GM23338 (cell line): ENCODE measurements around the gene BRSK1. TPM values are rescaled to one million over a fixed set of nuclear protein-coding genes. Genes with fewer than 3 reads are reported as not detected.

Experiments
- ATAC-seq: fragments of 200-7000 bp; cut with Tn5 transposase; 3 replicates; pipeline ENCODE4 v1.9.1; 2020
- DNase-seq: peaks from one replicate; pipeline ENCODE4 v3.0.0-alpha.2; 2015; ENCODE audit warnings: low spot score
- H2AFZ ChIP-seq: fragments of 200-600 bp; sonication (generic); 2 replicates; pipeline ENCODE4 v1.8.0; 2016; ENCODE audit warnings: antibody characterized with exemption, mild to moderate bottlenecking, moderate library complexity
- H3F3A ChIP-seq: fragments of 200-600 bp; sonication (generic); replicated peaks from 2 replicates; pipeline ENCODE4 v1.8.0; 2017; ENCODE audit warnings: antibody characterized with exemption, mixed run types, low read depth
- H3K27ac ChIP-seq: fragments of 200-600 bp; sonication (generic); 2 replicates; pipeline ENCODE4 v1.6.1; 2016; ENCODE audit warnings: low read depth
- H3K27me3 ChIP-seq: fragments of 200-600 bp; sonication (generic); 2 replicates; pipeline ENCODE4 v1.8.0; 2016; ENCODE audit warnings: mild to moderate bottlenecking, mixed run types, moderate library complexity; ENCODE audit not compliant: insufficient read depth
- H3K36me3 ChIP-seq: fragments of 200-600 bp; sonication (generic); 2 replicates; pipeline ENCODE4 v1.8.0; 2016; ENCODE audit warnings: mild to moderate bottlenecking; ENCODE audit not compliant: insufficient read depth
- H3K4me1 ChIP-seq: fragments of 200-600 bp; sonication (generic); 2 replicates; pipeline ENCODE4 v1.8.0; 2016; ENCODE audit warnings: mild to moderate bottlenecking, moderate library complexity; ENCODE audit not compliant: insufficient read depth
- H3K4me2 ChIP-seq: fragments of 200-600 bp; sonication (generic); 2 replicates; pipeline ENCODE4 v1.7.1; 2017; ENCODE audit warnings: mixed run types
- H3K4me3 ChIP-seq: fragments of 200-600 bp; sonication (generic); 2 replicates; pipeline ENCODE4 v1.6.1; 2016; ENCODE audit warnings: mixed run types
- H3K79me2 ChIP-seq: fragments of 200-600 bp; sonication (generic); replicated peaks from 2 replicates; pipeline ENCODE4 v1.8.0; 2017; ENCODE audit warnings: mild to moderate bottlenecking; ENCODE audit not compliant: insufficient read depth
- H3K9me2 ChIP-seq: fragments of 200-600 bp; sonication (generic); 2 replicates; pipeline ENCODE4 v1.8.0; 2017; ENCODE audit not compliant: insufficient read depth
- H4K20me1 ChIP-seq: fragments of 200-600 bp; sonication (generic); replicated peaks from 2 replicates; pipeline ENCODE4 v1.8.0; 2017; ENCODE audit warnings: mild to moderate bottlenecking; ENCODE audit not compliant: insufficient read depth
- H3K27ac Mint-ChIP-seq: 2 replicates; pipeline ENCODE4 v1.8.0; 2020; ENCODE audit warnings: inconsistent platforms, mild to moderate bottlenecking, moderate library complexity, mixed read lengths
- H3K27me3 Mint-ChIP-seq: 3 replicates; pipeline ENCODE4 v1.8.0; 2022; ENCODE audit warnings: low read depth, mild to moderate bottlenecking, moderate library complexity, mixed read lengths, inconsistent platforms; ENCODE audit not compliant: insufficient read depth, poor library complexity
- H3K36me3 Mint-ChIP-seq: 3 replicates; pipeline ENCODE4 v1.8.0; 2021; ENCODE audit warnings: low read depth, mild to moderate bottlenecking, inconsistent platforms, moderate library complexity, mixed read lengths
- H3K4me1 Mint-ChIP-seq: 3 replicates; pipeline ENCODE4 v1.8.0; 2020; ENCODE audit warnings: mild to moderate bottlenecking, inconsistent platforms, mixed read lengths
- H3K4me3 Mint-ChIP-seq: 3 replicates; pipeline ENCODE4 v1.8.0; 2021; ENCODE audit warnings: moderate library complexity, mild to moderate bottlenecking, inconsistent platforms, mixed read lengths
- H3K9me3 Mint-ChIP-seq: 3 replicates; pipeline ENCODE4 v1.8.0; 2020; ENCODE audit warnings: moderate library complexity, mild to moderate bottlenecking, inconsistent platforms, mixed read lengths
- CREB1 ChIP-seq: fragments of 250-450 bp; sonication (Bioruptor Pico); IDR thresholded peaks from 2 replicates; pipeline ENCODE4 v1.5.0; 2020; ENCODE audit warnings: low read depth, mild to moderate bottlenecking, moderate library complexity
- CTCF ChIP-seq, 2 experiments: fragments of 200-600 bp in 1 of 2; sonication (generic) in 1 of 2; conservative IDR thresholded peaks; 2 replicates each; pipeline versions ENCODE4 v1.5.1 to v1.6.1; 2016 to 2017; ENCODE audit warnings: antibody characterized with exemption in 2 of 2, low read depth in 2 of 2, mild to moderate bottlenecking in 2 of 2, moderate library complexity in 1 of 2
- NANOG ChIP-seq: IDR thresholded peaks from 2 replicates; pipeline ENCODE4 v1.6.1; 2016; ENCODE audit warnings: antibody characterized with exemption, borderline replicate concordance
- POLR2AphosphoS5 ChIP-seq: IDR thresholded peaks from 2 replicates; pipeline ENCODE4 v1.6.1; 2016; ENCODE audit warnings: antibody characterized with exemption, low read depth
- ZNF462 ChIP-seq: fragments of 250-450 bp; sonication (Bioruptor Pico); IDR thresholded peaks from 2 replicates; pipeline ENCODE4 v1.5.0; 2020; ENCODE audit warnings: mild to moderate bottlenecking, moderate library complexity
- polyA plus RNA-seq: library from polyadenylated mRNA; unstranded; fragments of >200 nt; fragmentation: Nextera tagmentation; extraction: Ambion mirVana; gene quantifications from 2 replicates; pipeline ENCODE4 v1.2.1, GENCODE V29; 2016
- total RNA-seq: library from RNA; depleted of rRNA; stranded (reverse); fragments of >200 nt; shearing (Covaris generic); gene quantifications from 2 replicates; pipeline ENCODE4 v1.2.3, GENCODE V29; 2014

The BRSK1 gene
- total and polyA plus RNA-seq, 2 experiments from 2014 or later, result 2.3 to 17.2 TPM

DNA sequence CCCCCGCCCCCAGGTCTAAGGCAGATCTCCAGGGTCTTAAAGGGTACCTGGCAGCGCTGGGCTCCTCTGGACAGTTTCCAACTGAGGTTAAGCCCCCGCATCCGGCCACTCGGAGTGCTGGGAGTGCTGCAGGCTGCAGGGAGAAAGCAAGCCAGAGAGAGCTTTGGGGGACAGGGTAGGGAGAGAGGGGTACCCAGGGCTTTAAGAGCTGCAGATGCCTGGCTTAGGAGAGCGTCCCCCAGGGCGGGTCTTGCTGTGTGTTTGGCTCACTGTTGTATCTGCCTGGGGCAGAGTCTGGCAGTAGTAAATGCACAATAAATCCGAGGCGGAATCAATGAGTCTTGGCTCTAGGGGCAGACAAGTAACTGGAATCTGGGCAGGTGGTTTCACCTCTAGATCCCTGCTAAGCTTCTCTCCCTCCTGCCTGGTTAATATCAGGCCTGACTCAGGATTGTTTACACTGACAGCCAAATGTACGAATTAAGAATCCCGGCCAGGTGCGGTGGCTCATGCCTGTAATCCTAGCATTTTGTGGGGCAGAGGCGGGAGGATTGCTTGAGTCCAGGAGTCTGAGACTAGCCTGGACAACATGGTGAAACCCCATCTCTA lies 71.5 kb downstream of the BRSK1 start (continued):
- TF ChIP-seq ZNF462, result no peak
- no peak for TF ChIP-seq POLR2AphosphoS5
- TF ChIP-seq CTCF (conservative IDR thresholded peaks at IDR 0.05; ENCODE audit: low read depth in 2 of 2), result no peak

DNA sequence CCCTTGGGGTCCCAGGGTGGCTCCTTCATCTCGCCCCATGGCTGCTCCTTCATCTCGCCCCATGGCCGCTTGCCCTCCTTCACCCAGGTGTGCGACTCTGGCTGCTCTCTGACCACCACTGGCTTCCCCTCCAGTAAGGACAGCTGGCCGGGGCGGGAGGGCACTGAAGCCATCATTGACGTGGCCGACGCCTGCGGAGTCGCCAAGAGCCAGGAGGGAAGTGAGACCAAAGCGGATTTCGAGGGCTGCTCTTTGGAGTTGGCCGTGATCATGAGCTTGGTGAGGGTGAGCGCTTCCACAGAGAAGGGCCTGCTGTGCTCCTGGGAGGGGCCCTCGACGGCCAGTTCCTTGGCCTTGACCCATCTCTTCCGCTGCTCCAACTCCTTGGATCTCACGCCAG lies 74.7 kb downstream of the BRSK1 start:
- no peaks in the 10 kb centered on the region for H3K79me2 ChIP-seq
- H3K27me3 ChIP-seq, result peaks cover 36% of the 10 kb centered on the region
- H3K9me2 ChIP-seq, result no peaks in the 10 kb centered on the region
- H3K4me1 Mint-ChIP-seq, result peaks cover 7% of the 10 kb centered on the region; the same call in 2 of the 3 replicates
- DNase-seq, result no peak
- peaks cover 41% of the 10 kb centered on the region for H3K27me3 Mint-ChIP-seq
- no peak overlapping the region for H3K27ac Mint-ChIP-seq
- no peak overlapping the region for H3K27ac ChIP-seq
- H3K4me1 ChIP-seq, result peaks cover 4% of the 10 kb centered on the region; the same call in 1 of the 2 replicates
- no peak overlapping the region for H3K4me2 ChIP-seq
- no peaks in the 10 kb centered on the region for H4K20me1 ChIP-seq
- TF ChIP-seq CREB1 (CRISPR knock-in tag) (no peak), POLR2AphosphoS5 (no peak), CTCF (conservative IDR thresholded peaks at IDR 0.05; ENCODE audit: low read depth in 2 of 2) (no peak), NANOG (no peak)
- no peak for ATAC-seq
- H3K36me3 Mint-ChIP-seq, result no peaks in the 10 kb centered on the region
- no peaks in the 10 kb centered on the region for H3K9me3 Mint-ChIP-seq
- no peaks in the 10 kb centered on the region for H3K36me3 ChIP-seq
- no peak overlapping the region for H3K4me3 ChIP-seq
- H3K4me3 Mint-ChIP-seq, result no peak overlapping the region
- peaks cover 9% of the 10 kb centered on the region for H3F3A ChIP-seq
- H2AFZ ChIP-seq, result no peak overlapping the region
